ENCODE data around the gene IL1R2. TPM values are rescaled to one million over a fixed set of nuclear protein-coding genes. Genes with fewer than 3 reads are reported as not detected.

Gene IL1R2
- total and polyA plus RNA-seq, 2 of the 13 experiments (the other 11 are each of a cell fraction or from before 2014, with no cell fraction given): 3.6 to 7.3 TPM

DNA sequence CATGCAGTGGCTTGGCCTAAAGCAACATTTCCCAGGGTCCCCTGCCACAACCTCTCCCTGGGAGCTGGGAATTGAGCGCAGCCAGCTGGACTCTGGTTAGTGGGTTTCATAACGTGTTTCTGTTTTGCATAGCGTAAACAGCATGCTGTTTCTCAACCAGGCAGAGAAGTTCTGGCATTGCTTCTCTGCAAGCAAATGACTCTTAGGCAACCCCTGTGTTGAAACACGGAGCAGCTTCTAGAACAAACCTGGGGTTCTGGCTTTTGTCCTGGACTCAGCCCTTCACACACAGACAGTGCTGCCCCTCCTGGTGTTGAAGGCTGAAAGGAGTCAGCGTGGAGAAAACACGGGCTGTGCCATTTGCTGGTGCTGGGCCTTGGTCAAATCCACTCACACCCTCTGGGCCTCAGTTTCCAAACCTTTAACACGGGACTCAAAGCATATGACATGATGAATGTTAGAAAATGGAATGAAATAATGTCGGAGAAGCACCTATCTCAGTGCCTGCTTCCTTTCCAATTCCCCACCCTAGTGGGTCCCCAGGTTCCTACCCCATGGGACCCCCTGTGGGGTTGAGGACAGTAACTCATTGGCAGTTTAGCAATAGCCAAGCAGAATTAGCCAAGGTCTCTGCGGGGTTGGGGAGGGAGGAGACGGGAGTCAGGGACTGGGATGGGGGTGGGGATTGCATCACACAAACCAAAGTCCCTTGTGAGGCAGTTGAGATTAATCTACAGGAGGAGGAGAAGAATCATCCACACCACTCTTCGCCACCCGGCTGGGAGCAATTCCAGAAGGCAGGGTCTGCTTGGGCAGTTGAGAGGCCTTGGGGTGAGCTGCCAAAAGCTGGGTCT is 30.2 kb upstream of the IL1R2 start (continued):
- TF ChIP-seq SNAPC2 (CRISPR knock-in tag; IDR thresholded peaks at IDR 0.05) (peak; percentile 70; the same call in 1 of the 2 replicates), ZNF546 (CRISPR knock-in tag; conservative IDR thresholded peaks at IDR 0.05) (no peak), BHLHE40 (IDR thresholded peaks at IDR 0.05; ENCODE audit: low read length) (no peak), TBP (CRISPR knock-in tag; IDR thresholded peaks at IDR 0.05) (no peak), EHMT2 (IDR thresholded peaks at IDR 0.05; ENCODE audit: borderline replicate concordance, low read depth, low read length) (peak; percentile 84; the same call in 1 of the 2 replicates), KAT7 (CRISPR knock-in tag; IDR thresholded peaks at IDR 0.05; ENCODE audit: borderline replicate concordance) (no peak), PRDM15 (CRISPR knock-in tag; IDR thresholded peaks at IDR 0.05) (no peak), ELF1 (CRISPR knock-in tag; IDR thresholded peaks at IDR 0.05) (peak; percentile 19; the same call in 1 of the 2 replicates), NR2F1 (CRISPR knock-in tag; IDR thresholded peaks at IDR 0.05) (no peak), ATF7-NPFF (CRISPR knock-in tag; IDR thresholded peaks at IDR 0.05; ENCODE audit: low read depth) (no peak), ZNF274 (CRISPR knock-in tag; IDR thresholded peaks at IDR 0.05) (no peak), CENPX (CRISPR knock-in tag; IDR thresholded peaks at IDR 0.05) (no peak), ZNF788 (CRISPR knock-in tag; IDR thresholded peaks at IDR 0.05; ENCODE audit: borderline replicate concordance) (no peak; the same call in 1 of the 2 replicates), ZNF724P (CRISPR knock-in tag; IDR thresholded peaks at IDR 0.05; ENCODE audit: borderline replicate concordance) (no peak), PBX3 (CRISPR knock-in tag; IDR thresholded peaks at IDR 0.05; ENCODE audit: borderline replicate concordance) (no peak)
- TF ChIP-seq, protein P1, sequence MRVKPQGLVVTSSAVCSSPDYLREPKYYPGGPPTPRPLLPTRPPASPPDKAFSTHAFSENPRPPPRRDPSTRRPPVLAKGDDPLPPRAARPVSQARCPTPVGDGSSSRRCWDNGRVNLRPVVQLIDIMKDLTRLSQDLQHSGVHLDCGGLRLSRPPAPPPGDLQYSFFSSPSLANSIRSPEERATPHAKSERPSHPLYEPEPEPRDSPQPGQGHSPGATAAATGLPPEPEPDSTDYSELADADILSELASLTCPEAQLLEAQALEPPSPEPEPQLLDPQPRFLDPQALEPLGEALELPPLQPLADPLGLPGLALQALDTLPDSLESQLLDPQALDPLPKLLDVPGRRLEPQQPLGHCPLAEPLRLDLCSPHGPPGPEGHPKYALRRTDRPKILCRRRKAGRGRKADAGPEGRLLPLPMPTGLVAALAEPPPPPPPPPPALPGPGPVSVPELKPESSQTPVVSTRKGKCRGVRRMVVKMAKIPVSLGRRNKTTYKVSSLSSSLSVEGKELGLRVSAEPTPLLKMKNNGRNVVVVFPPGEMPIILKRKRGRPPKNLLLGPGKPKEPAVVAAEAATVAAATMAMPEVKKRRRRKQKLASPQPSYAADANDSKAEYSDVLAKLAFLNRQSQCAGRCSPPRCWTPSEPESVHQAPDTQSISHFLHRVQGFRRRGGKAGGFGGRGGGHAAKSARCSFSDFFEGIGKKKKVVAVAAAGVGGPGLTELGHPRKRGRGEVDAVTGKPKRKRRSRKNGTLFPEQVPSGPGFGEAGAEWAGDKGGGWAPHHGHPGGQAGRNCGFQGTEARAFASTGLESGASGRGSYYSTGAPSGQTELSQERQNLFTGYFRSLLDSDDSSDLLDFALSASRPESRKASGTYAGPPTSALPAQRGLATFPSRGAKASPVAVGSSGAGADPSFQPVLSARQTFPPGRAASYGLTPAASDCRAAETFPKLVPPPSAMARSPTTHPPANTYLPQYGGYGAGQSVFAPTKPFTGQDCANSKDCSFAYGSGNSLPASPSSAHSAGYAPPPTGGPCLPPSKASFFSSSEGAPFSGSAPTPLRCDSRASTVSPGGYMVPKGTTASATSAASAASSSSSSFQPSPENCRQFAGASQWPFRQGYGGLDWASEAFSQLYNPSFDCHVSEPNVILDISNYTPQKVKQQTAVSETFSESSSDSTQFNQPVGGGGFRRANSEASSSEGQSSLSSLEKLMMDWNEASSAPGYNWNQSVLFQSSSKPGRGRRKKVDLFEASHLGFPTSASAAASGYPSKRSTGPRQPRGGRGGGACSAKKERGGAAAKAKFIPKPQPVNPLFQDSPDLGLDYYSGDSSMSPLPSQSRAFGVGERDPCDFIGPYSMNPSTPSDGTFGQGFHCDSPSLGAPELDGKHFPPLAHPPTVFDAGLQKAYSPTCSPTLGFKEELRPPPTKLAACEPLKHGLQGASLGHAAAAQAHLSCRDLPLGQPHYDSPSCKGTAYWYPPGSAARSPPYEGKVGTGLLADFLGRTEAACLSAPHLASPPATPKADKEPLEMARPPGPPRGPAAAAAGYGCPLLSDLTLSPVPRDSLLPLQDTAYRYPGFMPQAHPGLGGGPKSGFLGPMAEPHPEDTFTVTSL (CRISPR knock-in tag; IDR thresholded peaks at IDR 0.05; ENCODE audit: borderline replicate concordance): no peak; the same call in 1 of the 2 replicates
